DOHH2 (cell line): ENCODE measurements around the gene TRIP6.

Experiments used
- EZH2phosphoT487 ChIP-seq: fragments of 200-600 bp; sonication (generic); IDR thresholded peaks from 2 replicates; pipeline ENCODE4 v1.6.1; 2017; ENCODE audit warnings: borderline replicate concordance, mild to moderate bottlenecking, antibody characterized with exemption, low read length, moderate library complexity, mixed read lengths
- TF ChIP-seq, protein P1 (sequence below): fragments of 200-600 bp; sonication (generic); IDR thresholded peaks from one replicate; pipeline ENCODE4 v1.5.1; 2014; ENCODE audit warnings: antibody characterized with exemption, mild to moderate bottlenecking, low read depth, low read length; ENCODE audit not compliant: poor library complexity, severe bottlenecking

GRCh38 chr7:100895701-100895955 lies 28.4 kb downstream of the TRIP6 start, which contains the start of gene ACHE:
- TF ChIP-seq, protein P1, sequence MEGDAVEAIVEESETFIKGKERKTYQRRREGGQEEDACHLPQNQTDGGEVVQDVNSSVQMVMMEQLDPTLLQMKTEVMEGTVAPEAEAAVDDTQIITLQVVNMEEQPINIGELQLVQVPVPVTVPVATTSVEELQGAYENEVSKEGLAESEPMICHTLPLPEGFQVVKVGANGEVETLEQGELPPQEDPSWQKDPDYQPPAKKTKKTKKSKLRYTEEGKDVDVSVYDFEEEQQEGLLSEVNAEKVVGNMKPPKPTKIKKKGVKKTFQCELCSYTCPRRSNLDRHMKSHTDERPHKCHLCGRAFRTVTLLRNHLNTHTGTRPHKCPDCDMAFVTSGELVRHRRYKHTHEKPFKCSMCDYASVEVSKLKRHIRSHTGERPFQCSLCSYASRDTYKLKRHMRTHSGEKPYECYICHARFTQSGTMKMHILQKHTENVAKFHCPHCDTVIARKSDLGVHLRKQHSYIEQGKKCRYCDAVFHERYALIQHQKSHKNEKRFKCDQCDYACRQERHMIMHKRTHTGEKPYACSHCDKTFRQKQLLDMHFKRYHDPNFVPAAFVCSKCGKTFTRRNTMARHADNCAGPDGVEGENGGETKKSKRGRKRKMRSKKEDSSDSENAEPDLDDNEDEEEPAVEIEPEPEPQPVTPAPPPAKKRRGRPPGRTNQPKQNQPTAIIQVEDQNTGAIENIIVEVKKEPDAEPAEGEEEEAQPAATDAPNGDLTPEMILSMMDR, result no peak
- no peak for TF ChIP-seq EZH2phosphoT487
